ENCODE results near the gene ABO. TPM values are rescaled to one million over a fixed set of nuclear protein-coding genes. Genes with fewer than 3 reads are reported as not detected.
A peak's percentile ranks its signal among the peaks of the same experiment; 100 is the strongest.

Gene ABO
- total and polyA plus RNA-seq, 9 of the 15 experiments (the other 6 are each of a cell fraction or from before 2014, with no cell fraction given) = 5.0 to 21.9 (median 11.9) TPM

- TF ChIP-seq CREB1 (IDR thresholded peaks at IDR 0.05) (0 out of 2 replicates have a peak, but pooled peaks have one; percentile 17), CREB1 (CRISPR knock-in tag; IDR thresholded peaks at IDR 0.05) (peak; percentile 38; the same call in 1 of the 2 replicates), PTTG1 (tag; IDR thresholded peaks at IDR 0.05; ENCODE audit: low read depth) (no peak), COPS2 (conservative IDR thresholded peaks at IDR 0.05) (no peak), FOXK1 (CRISPR knock-in tag; IDR thresholded peaks at IDR 0.05; ENCODE audit: borderline replicate concordance) (no peak), NCOA6 (IDR thresholded peaks at IDR 0.05) (no peak), ZBTB1 (CRISPR knock-in tag; IDR thresholded peaks at IDR 0.05; ENCODE audit: borderline replicate concordance, low read depth) (0 out of 2 replicates have a peak, but pooled peaks have one; percentile 22), MITF (IDR thresholded peaks at IDR 0.05) (no peak), ZNF324 (CRISPR knock-in tag; IDR thresholded peaks at IDR 0.05) (no peak), GTF2A2 (tag; IDR thresholded peaks at IDR 0.05) (no peak), ETV6 (IDR thresholded peaks at IDR 0.05; ENCODE audit: borderline replicate concordance in 1 of 2, low read depth in 2 of 2, low read length in 1 of 2) (no peak), ETV6 (CRISPR knock-in tag; IDR thresholded peaks at IDR 0.05; ENCODE audit: borderline replicate concordance) (no peak), ZBTB17 (CRISPR knock-in tag; IDR thresholded peaks at IDR 0.05) (0 out of 2 replicates have a peak, but pooled peaks have one; percentile 39), PHF21A (IDR thresholded peaks at IDR 0.05; ENCODE audit: borderline replicate concordance, low read depth) (peak; percentile 27; the same call in 1 of the 2 replicates), SNAPC5 (CRISPR knock-in tag; IDR thresholded peaks at IDR 0.05) (no peak), ZNF57 (CRISPR knock-in tag; IDR thresholded peaks at IDR 0.05) (no peak), ZNF133 (CRISPR knock-in tag; IDR thresholded peaks at IDR 0.05) (no peak), CBFB (CRISPR knock-in tag; IDR thresholded peaks at IDR 0.05) (no peak), EWSR1 (IDR thresholded peaks at IDR 0.05; ENCODE audit: borderline replicate concordance, low read depth, partially characterized antibody) (no peak), ID3 (CRISPR knock-in tag; IDR thresholded peaks at IDR 0.05) (no peak), ID3 (tag; IDR thresholded peaks at IDR 0.05) (peak; percentile 80), SMAD4 (CRISPR knock-in tag; conservative IDR thresholded peaks at IDR 0.05) (0 out of 2 replicates have a peak, but pooled peaks have one; percentile 26), SMAD2 (IDR thresholded peaks at IDR 0.05; ENCODE audit: low read depth, low read length) (no peak), MLX (CRISPR knock-in tag; conservative IDR thresholded peaks at IDR 0.05) (no peak), MAFF (IDR thresholded peaks at IDR 0.05; ENCODE audit: low read length) (no peak), XRCC3 (IDR thresholded peaks at IDR 0.05) (no peak), BACH1 (tag; IDR thresholded peaks at IDR 0.05) (no peak), E2F3 (CRISPR knock-in tag; IDR thresholded peaks at IDR 0.05) (no peak), KLF6 (CRISPR knock-in tag; IDR thresholded peaks at IDR 0.05; ENCODE audit: borderline replicate concordance) (peak; percentile 47; the same call in 1 of the 2 replicates)
These were observed 36.0 kb downstream of the ABO start (continued) for GRCh38 chr9:133238851-133239532.

All from K562 (cell line).